Measurements from ENCODE around the gene EIF4G3.

EIF4G3 gene

DNA sequence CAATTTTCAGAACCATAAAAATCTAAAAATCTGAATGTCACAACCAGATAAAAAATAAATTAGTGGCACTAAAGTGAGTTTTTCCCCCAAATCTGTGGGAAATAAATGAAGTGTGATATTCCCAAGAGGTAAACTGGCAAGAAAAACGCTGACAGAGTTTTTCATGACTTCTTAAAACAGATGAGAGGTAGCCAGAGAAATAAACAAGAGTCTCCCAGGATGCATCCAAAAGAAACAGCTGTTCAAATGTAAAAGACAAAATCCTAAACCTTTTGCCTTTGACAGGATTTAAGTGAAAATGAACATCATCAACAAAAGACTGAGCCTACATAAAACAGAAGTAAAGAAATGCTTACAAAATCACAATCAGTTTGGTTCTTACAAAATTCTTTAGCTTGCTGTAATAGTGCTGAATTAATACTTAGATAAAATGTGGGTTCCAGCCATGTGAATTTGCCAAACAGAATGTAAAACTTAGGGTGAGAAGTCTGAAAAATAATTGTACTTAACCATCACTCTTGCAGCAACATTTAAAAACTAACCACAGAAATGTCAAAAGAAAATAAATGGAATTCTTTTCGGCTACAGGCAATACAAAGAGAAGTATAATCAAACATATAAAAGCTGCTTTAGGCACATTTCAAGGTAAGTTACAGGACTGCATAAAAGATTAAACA is 133.6 kb downstream of the EIF4G3 start:
- TF ChIP-seq, protein P1, sequence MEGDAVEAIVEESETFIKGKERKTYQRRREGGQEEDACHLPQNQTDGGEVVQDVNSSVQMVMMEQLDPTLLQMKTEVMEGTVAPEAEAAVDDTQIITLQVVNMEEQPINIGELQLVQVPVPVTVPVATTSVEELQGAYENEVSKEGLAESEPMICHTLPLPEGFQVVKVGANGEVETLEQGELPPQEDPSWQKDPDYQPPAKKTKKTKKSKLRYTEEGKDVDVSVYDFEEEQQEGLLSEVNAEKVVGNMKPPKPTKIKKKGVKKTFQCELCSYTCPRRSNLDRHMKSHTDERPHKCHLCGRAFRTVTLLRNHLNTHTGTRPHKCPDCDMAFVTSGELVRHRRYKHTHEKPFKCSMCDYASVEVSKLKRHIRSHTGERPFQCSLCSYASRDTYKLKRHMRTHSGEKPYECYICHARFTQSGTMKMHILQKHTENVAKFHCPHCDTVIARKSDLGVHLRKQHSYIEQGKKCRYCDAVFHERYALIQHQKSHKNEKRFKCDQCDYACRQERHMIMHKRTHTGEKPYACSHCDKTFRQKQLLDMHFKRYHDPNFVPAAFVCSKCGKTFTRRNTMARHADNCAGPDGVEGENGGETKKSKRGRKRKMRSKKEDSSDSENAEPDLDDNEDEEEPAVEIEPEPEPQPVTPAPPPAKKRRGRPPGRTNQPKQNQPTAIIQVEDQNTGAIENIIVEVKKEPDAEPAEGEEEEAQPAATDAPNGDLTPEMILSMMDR (IDR thresholded peaks at IDR 0.05; ENCODE audit: low read depth, low read length, missing control alignments), result no peak
- H3K27me3 ChIP-seq (replicated peaks), result no peaks in the 10 kb centered on the region
- peak; percentile 35 for DNase-seq
- no peaks in the 10 kb centered on the region for H3K36me3 ChIP-seq (replicated peaks)
- no peak overlapping the region for H3K4me3 ChIP-seq (ENCODE audit: low read depth, low read length)
- peak overlapping the region; percentile 13 for H3K27ac ChIP-seq
- in situ Hi-C loops (cut with HindIII; ENCODE audit: low pct_ligation_motif_present, low sequenced_read_pairs), result no loop called here

- Histone ChIP-seq H3K36me3 (replicated peaks) (no peaks in the 10 kb centered on the region), H3K27ac (no peak overlapping the region), H3K4me3 (ENCODE audit: low read depth, low read length) (no peak overlapping the region), H3K27me3 (replicated peaks) (no peaks in the 10 kb centered on the region)
- no peak for DNase-seq
- in situ Hi-C loops (cut with HindIII; ENCODE audit: low pct_ligation_motif_present, low sequenced_read_pairs), result no loop called here
- TF ChIP-seq, protein P1 (IDR thresholded peaks at IDR 0.05; ENCODE audit: low read depth, low read length, missing control alignments), result no peak
These were observed 135.2 kb downstream of the EIF4G3 start for GRCh38 chr1:21041541-21041940.

DNA sequence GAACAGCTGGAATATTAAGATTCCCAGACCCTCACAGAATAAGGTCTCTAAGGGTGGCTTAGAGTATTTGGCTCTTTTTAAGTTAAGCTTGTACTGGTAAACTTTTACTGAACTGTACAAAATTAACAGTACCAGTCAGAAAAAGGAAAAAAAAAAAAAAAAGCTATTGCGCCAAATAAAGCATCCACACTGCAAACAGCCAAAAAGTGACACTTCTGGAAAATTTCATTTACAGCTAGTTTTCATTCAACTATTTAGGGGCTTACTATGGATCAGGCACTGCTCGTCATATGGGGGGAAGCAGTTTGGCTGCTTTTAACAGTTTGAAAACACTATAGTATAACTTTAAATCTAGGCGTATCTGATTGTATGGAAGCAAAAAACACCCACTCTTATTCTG is 139.6 kb downstream of the EIF4G3 start:
- no peak for DNase-seq
- Histone ChIP-seq H3K36me3 (replicated peaks) (no peaks in the 10 kb centered on the region), H3K27ac (no peak overlapping the region), H3K27me3 (replicated peaks) (no peaks in the 10 kb centered on the region), H3K4me3 (ENCODE audit: low read depth, low read length) (no peak overlapping the region)
- in situ Hi-C loops (cut with HindIII; ENCODE audit: low pct_ligation_motif_present, low sequenced_read_pairs), result no loop called here
- TF ChIP-seq, protein P1 (IDR thresholded peaks at IDR 0.05; ENCODE audit: low read depth, low read length, missing control alignments), result no peak

DNA sequence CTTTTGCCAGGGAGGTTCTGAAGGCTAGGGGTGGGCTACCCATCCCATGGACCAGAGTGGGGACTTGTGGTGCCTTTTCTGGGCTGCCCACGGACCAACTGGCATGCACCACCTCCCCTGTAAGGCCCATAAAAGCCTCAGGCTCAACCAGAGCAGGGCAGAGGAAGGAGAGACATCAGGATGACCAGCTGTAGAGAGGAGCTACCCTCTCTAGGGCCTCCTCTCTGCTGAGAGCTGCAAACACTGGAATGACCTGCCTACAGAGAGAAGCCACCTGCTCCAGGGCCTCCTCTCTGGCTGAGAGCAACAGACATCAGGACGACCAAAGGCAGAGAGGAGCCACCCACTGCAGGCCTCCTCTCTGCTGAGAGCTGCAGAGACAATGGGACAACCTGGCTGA is 140.9 kb downstream of the EIF4G3 start:
- no peaks in the 10 kb centered on the region for H3K27me3 ChIP-seq (replicated peaks)
- TF ChIP-seq, protein P1 (IDR thresholded peaks at IDR 0.05; ENCODE audit: low read depth, low read length, missing control alignments), result no peak
- no peak for DNase-seq
- no peak overlapping the region for H3K27ac ChIP-seq
- no peaks in the 10 kb centered on the region for H3K36me3 ChIP-seq (replicated peaks)
- in situ Hi-C loops (cut with HindIII; ENCODE audit: low pct_ligation_motif_present, low sequenced_read_pairs), result no loop called here
- no peak overlapping the region for H3K4me3 ChIP-seq (ENCODE audit: low read depth, low read length)

- H3K27me3 ChIP-seq (replicated peaks), result no peaks in the 10 kb centered on the region
- no peak overlapping the region for H3K4me3 ChIP-seq (ENCODE audit: low read depth, low read length)
- TF ChIP-seq, protein P1 (IDR thresholded peaks at IDR 0.05; ENCODE audit: low read depth, low read length, missing control alignments), result no peak
- no peak overlapping the region for H3K27ac ChIP-seq
- no peak for DNase-seq
- no peaks in the 10 kb centered on the region for H3K36me3 ChIP-seq (replicated peaks)
- in situ Hi-C loops (cut with HindIII; ENCODE audit: low pct_ligation_motif_present, low sequenced_read_pairs), result no loop called here
These were observed 141.7 kb downstream of the EIF4G3 start for GRCh38 chr1:21034725-21035628.

Measured in brain microvascular endothelial cell (primary cell).